GM10248 (cell line): ENCODE measurements around the gene CCDC137.

Source experiments
- CTCF ChIA-PET: fragments of 300-600 bp; sonication (Branson Sonifier 250); formaldehyde crosslinking; extraction: SDS; loops from one replicate; lab custom pipeline; 2021; ENCODE audit warnings: antibody characterized with exemption; lab: Yijun Ruan, JAX
- POLR2A ChIA-PET: fragments of 350-650 bp; sonication (Branson Sonifier 250); formaldehyde crosslinking; extraction: SDS; loops from one replicate; lab custom pipeline; 2020; ENCODE audit warnings: antibody characterized with exemption; lab: Yijun Ruan, JAX
- DNase-seq: peaks from one replicate; pipeline ENCODE4 v3.0.0; 2012; ENCODE audit errors: extremely low spot score
- TF ChIP-seq, protein P1 (sequence below): IDR thresholded peaks from 2 replicates; pipeline ENCODE4 v1.5.1; 2012; ENCODE audit warnings: mild to moderate bottlenecking, low read depth; ENCODE audit errors: extremely low read depth, missing control alignments, control extremely low read depth

The CCDC137 gene

DNA sequence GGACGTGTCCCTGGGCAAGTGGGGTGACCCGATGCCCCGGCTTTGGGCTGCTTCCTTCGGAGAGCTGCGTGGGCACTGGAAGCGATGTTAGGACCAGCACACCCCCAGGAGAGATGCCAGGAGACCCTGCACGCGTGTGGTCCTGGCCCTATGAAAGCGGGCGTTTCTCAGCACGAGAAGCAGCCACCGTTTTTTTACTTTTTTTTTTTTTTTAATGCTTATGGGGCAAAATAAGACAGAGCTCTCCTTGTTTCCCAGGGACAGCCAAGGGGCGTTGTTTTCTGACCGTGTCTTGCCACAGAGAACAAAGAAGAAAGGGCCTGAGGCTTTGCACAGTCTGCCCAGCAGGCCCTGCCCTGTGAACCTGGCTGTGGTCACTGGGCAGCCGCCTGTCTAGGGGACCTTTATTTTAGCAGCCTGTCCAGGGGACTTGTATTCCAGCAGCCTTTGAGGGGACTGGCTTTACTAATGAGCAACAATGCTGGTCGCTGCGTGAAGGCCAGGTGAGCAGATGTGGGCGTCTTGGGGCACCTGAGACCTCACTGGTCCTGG, 46.5 kb downstream of the CCDC137 start:
- CTCF ChIA-PET, result interaction anchor here (0.9 to 1.5 kb wide), 2 partner anchors 18 to 21 kb away, joined by 3 read pairs; no protein-coding TSS in a partner anchor
- POLR2A ChIA-PET, result interaction anchor here (0.5 to 1.4 kb wide), 5 partner anchors 9 to 593 kb away, joined by 3 to 4 read pairs (median 3); no protein-coding TSS in a partner anchor
- TF ChIP-seq, protein P1, sequence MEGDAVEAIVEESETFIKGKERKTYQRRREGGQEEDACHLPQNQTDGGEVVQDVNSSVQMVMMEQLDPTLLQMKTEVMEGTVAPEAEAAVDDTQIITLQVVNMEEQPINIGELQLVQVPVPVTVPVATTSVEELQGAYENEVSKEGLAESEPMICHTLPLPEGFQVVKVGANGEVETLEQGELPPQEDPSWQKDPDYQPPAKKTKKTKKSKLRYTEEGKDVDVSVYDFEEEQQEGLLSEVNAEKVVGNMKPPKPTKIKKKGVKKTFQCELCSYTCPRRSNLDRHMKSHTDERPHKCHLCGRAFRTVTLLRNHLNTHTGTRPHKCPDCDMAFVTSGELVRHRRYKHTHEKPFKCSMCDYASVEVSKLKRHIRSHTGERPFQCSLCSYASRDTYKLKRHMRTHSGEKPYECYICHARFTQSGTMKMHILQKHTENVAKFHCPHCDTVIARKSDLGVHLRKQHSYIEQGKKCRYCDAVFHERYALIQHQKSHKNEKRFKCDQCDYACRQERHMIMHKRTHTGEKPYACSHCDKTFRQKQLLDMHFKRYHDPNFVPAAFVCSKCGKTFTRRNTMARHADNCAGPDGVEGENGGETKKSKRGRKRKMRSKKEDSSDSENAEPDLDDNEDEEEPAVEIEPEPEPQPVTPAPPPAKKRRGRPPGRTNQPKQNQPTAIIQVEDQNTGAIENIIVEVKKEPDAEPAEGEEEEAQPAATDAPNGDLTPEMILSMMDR, result no peak
- DNase-seq, result no peak

DNA sequence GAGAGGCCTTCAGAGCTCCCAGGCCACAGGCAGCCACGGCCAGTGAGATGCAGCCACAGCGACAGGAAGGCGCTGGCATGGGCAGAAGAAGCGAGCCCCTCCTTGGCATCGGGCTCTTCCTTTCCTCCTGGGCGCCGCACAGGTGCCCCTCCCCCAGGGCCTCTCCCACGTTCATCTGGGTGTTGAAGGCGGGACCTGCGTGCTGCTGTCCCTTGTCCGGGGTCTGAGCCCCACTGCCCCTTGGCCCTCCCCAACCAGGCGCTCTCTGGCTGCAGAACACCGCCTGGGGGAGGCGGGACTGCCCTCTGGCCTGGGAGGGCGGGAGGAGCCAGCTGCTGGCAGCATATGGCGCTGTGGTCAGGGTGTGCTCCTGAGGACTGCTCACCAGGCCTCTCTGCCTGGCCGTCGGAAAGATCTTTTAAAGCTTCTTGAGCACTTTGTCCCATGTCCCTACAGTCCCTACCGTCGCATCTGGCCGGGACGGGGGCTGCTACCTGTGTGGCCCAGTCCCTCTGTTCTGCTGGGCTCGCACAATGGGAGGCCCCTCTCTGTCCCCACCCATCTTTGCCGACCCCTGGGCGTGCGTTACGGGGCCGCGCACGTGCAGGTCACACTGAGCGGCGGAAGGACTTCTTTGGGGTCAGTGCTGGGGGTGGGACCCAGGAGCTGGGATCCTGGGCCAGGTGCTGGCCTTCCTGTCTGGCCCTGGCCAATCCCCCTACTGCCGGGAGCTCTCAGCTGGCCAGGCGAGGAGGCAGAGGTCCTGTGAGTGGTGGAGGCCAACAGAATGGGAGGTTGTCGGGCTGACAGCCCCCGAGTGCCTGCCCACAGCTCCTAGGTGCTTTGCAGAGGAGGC, 47.2 kb downstream of the CCDC137 start:
- CTCF ChIA-PET, result interaction anchor here (0.9 to 1.5 kb wide), 2 partner anchors 17 to 21 kb away, joined by 3 read pairs; no protein-coding TSS in a partner anchor
- POLR2A ChIA-PET, result interaction anchor here (0.6 to 1.4 kb wide), 3 partner anchors 10 to 213 kb away, joined by 3 to 4 read pairs (median 3); partner anchors contain the start of gene MRPL12
- TF ChIP-seq, protein P1, result no peak
- DNase-seq, result no peak

DNA sequence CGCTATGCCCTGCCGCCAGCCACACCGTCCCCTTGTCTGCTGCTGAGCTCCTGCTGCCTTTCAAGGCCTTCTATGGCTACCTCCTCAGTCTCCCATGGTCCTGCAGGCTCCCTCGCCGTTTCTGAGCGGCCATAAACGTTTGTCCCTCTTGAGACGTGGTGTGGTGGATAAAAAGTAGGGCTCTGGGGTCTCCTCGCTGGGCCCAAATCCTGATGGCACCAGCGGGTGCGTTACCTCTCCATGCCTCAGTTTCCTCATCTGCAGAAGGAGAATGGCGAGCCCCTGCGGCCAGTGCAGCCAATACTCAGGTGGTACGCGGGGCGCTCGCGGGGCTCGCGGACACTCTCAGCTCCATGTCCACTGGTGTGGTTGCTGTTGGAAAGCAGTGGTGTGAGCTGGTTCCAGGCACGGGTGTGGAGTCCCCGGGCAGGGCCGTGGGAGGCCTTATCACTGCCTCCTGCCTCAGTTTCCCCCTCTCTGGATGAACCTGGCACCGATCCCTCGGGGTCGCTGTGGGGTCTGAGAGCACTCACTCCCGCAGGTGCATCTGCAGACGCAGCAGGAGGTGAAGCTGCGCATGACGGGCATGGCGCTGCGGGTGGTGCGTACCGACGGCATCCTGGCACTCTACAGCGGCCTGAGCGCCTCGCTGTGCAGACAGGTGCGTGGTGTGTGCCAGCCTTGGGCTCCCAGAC, 48.0 kb downstream of the CCDC137 start:
- DNase-seq, result no peak
- TF ChIP-seq, protein P1, result no peak

DNA sequence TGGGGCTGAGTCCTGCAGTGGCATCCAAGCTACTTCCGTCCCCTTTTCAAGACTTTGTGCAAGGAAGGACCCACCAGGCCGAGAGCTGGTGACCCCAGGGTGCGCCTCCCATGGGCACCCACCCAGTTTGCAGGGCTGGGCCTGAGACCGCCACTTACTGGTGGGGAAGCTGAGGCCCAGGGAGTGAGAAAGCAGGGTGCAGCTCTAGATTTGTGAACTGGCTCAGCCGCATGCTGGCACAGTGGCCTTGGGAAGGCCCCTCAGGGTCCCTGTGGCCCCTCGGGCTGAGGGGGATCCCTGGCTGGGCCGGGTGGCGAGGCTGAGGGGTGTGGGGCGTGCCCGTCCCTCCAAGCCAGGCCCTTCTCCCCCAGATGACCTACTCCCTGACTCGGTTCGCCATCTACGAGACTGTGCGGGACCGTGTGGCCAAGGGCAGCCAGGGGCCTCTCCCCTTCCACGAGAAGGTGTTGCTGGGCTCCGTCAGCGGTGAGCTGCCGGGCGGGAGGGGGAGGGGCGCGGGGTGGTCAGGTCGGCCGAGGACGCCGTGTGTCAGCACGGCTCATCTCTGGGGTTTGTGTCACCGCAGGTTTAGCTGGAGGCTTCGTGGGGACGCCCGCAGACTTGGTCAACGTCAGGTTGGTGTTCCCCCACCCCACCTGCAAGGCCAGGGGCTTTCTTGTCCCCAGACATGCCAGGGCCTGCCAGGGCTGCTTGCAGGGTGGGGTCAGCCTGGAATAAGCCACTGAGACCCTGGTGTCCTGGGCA, 48.8 kb downstream of the CCDC137 start:
- ChIA-PET POLR2A (no interaction called here), CTCF (interaction anchor here (1.4 kb wide), 1 partner anchor 20 kb away, joined by 4 read pairs; no protein-coding TSS in a partner anchor)
- DNase-seq, result no peak
- TF ChIP-seq, protein P1, result no peak

More for the DNA sequence above, 48.0 kb downstream of the CCDC137 start:
- ChIA-PET POLR2A (interaction anchor here (1.0 kb wide), 1 partner anchor 11 kb away, joined by 4 read pairs; the partner anchor contains the start of gene MRPL12), CTCF (interaction anchor here (1.4 to 1.5 kb wide), 2 partner anchors 20 to 21 kb away, joined by 3 to 4 read pairs; no protein-coding TSS in a partner anchor)

DNA sequence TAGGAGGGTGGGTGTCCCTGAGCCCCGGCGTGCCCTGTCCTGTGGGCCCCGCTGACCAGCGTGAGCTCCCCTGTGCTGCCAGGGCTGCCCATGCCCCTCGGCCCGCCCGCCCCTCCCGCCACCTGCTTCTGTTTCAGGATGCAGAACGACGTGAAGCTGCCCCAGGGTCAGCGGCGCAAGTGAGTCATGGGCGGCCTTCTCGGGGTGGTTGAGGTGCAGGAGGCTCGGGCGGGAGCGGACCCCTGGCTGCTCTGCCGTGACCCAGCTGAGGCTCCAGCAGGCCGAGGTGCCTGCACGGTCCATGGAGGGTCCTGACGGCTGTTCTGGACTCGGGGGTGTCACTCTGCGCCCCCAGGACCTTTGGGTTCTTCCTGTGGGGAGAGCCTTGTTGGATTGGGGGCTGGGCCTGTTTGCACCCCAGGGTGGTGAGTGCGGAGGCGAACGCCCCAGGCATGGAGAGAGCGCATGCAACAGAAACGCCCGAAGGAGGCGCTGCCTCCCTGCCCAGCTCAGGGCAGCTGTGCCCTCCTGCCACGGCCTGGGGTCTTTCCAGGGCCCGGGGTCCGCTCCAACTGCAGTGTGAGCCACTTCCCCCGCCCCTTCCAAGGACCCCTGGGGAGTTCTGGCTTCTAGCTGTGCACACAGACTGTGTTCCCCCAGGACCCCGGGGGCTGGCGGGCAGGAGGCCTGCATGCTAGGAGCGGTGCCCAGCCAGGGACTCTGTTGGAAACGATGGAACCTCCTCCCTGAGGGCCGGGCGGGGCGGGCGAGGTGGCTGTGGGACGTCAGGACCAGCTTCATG, 49.5 kb downstream of the CCDC137 start:
- CTCF ChIA-PET, result interaction anchor here (1.4 kb wide), 1 partner anchor 19 kb away, joined by 4 read pairs; no protein-coding TSS in a partner anchor
- no peak for DNase-seq
- POLR2A ChIA-PET, result interaction anchor here (0.6 kb wide), 1 partner anchor 31 kb away, joined by 5 read pairs; no protein-coding TSS in a partner anchor
- TF ChIP-seq, protein P1, result no peak
